HepG2 (cell line): ENCODE measurements around the gene EOMES. TPM values are rescaled to one million over a fixed set of nuclear protein-coding genes. Genes with fewer than 3 reads are reported as not detected.
A peak's percentile ranks its signal among the peaks of the same experiment; 100 is the strongest.

Experiments used
- ATF4 ChIP-seq, 2 experiments: fragments of 450-650 bp in 1 of 2; sonication (generic) in 1 of 2; formaldehyde crosslinking; IDR thresholded peaks; 2 replicates each; pipeline versions ENCODE4 v1.5.0 to v1.8.0; 2020 to 2022; ENCODE audit warnings: mild to moderate bottlenecking in 1 of 2, missing genetic modification reagents in 1 of 2
- BRF2 ChIP-seq: sonication (generic); formaldehyde crosslinking; IDR thresholded peaks from 2 replicates; pipeline ENCODE4 v1.8.1; 2022; ENCODE audit warnings: mild to moderate bottlenecking, missing genetic modification reagents
- CREB1 ChIP-seq, 2 experiments: fragments of 450-650 bp in 1 of 2; IDR thresholded peaks; 2 replicates each; pipeline ENCODE4 v1.6.1; 2016 to 2017; ENCODE audit warnings: control low read depth in 1 of 2, mild to moderate bottlenecking in 1 of 2, missing compliant biosample characterization in 1 of 2, missing genetic modification characterization in 1 of 2
- JUNB ChIP-seq: sonication (generic); formaldehyde crosslinking; IDR thresholded peaks from 2 replicates; pipeline ENCODE4 v1.8.0; 2022; ENCODE audit warnings: missing genetic modification reagents, mild to moderate bottlenecking, borderline replicate concordance
- NFRKB ChIP-seq: fragments of 450-650 bp; IDR thresholded peaks from 2 replicates; pipeline ENCODE4 v1.6.1; 2017
- NR0B2 ChIP-seq: sonication (generic); formaldehyde crosslinking; IDR thresholded peaks from 2 replicates; pipeline ENCODE4 v1.4.0; 2020; ENCODE audit warnings: mild to moderate bottlenecking, missing genetic modification reagents
- RBM22 ChIP-seq: fragments of 200-400 bp; formaldehyde crosslinking; optimal IDR thresholded peaks from 2 replicates; pipeline ENCODE3; 2017; ENCODE audit warnings: mild to moderate bottlenecking, low read length, moderate library complexity
- SIN3B ChIP-seq: fragments of 150-350 bp; IDR thresholded peaks from 2 replicates; pipeline ENCODE4 v1.6.1; 2014; ENCODE audit warnings: low read length
- SOX6 ChIP-seq, 2 experiments: fragments of 450-650 bp in 1 of 2; sonication (generic) in 1 of 2; formaldehyde crosslinking in 1 of 2; IDR thresholded peaks; 2 replicates each; pipeline versions ENCODE4 v1.4.0 to v1.6.1; 2017 to 2020; ENCODE audit warnings: antibody characterized with exemption in 1 of 2, mild to moderate bottlenecking in 1 of 2, missing genetic modification reagents in 1 of 2
- TCF7L2 ChIP-seq: IDR thresholded peaks from 2 replicates; pipeline ENCODE4 v1.6.1; 2011; ENCODE audit warnings: mild to moderate bottlenecking, low read depth, low read length, moderate library complexity
- TOPORS ChIP-seq: sonication (generic); formaldehyde crosslinking; IDR thresholded peaks from 2 replicates; pipeline ENCODE4 v1.8.0; 2023; ENCODE audit warnings: mild to moderate bottlenecking, missing genetic modification reagents
- USF2 ChIP-seq, 2 experiments: sonication (generic) in 1 of 2; formaldehyde crosslinking in 1 of 2; IDR thresholded peaks; 2 replicates each; pipeline versions ENCODE4 v1.5.1 to v1.6.1; 2011 to 2020; ENCODE audit warnings: borderline replicate concordance in 1 of 2, low read depth in 1 of 2, low read length in 1 of 2, mild to moderate bottlenecking in 1 of 2, missing genetic modification reagents in 1 of 2, moderate library complexity in 1 of 2
- ZNF10 ChIP-seq: sonication (generic); formaldehyde crosslinking; IDR thresholded peaks from 2 replicates; pipeline ENCODE4 v1.4.0; 2020; ENCODE audit warnings: mild to moderate bottlenecking, low read depth, missing genetic modification reagents, borderline replicate concordance
- ZNF180 ChIP-seq: sonication (generic); formaldehyde crosslinking; IDR thresholded peaks from 2 replicates; pipeline ENCODE4 v1.4.0; 2020; ENCODE audit warnings: low read depth, missing genetic modification reagents, borderline replicate concordance
- ZNF326 ChIP-seq: sonication (generic); formaldehyde crosslinking; IDR thresholded peaks from 2 replicates; pipeline ENCODE4 v1.4.0; 2020; ENCODE audit warnings: missing genetic modification reagents, borderline replicate concordance
- ZNF550 ChIP-seq: sonication (generic); formaldehyde crosslinking; IDR thresholded peaks from 2 replicates; pipeline ENCODE4 v1.4.0; 2020; ENCODE audit warnings: mild to moderate bottlenecking, missing genetic modification reagents, borderline replicate concordance
- ZNF614 ChIP-seq: IDR thresholded peaks from 2 replicates; pipeline ENCODE4 v1.6.1; 2018; ENCODE audit warnings: missing biosample characterization, missing genetic modification reagents, inconsistent platforms, borderline replicate concordance
- ZNF878 ChIP-seq: sonication (generic); formaldehyde crosslinking; IDR thresholded peaks from 2 replicates; pipeline ENCODE4 v1.8.1; 2023; ENCODE audit warnings: mild to moderate bottlenecking, missing genetic modification reagents, moderate library complexity
- polyA plus RNA-seq, 8 experiments: library from polyadenylated mRNA; depleted of rRNA in 3 of 8; stranded (reverse) in 7 of 8; unstranded in 1 of 8; fragments of >200 nt; fragmentation: Illumina TruSeq in 4 of 8; extraction: Trizol in 4 of 8; gene quantifications; 2 replicates each; pipeline versions ENCODE4 v1.2.1 to v1.2.3, GENCODE V29; 2011 to 2016; ENCODE audit warnings: low read depth in 4 of 8, missing spikeins in 1 of 8, mixed read lengths in 1 of 8; ENCODE audit not compliant: insufficient read depth in 1 of 8
- total RNA-seq, 5 experiments: library from RNA; depleted of rRNA; stranded (reverse); fragments of >200 nt; fragmentation: Illumina TruSeq; extraction: Trizol; gene quantifications; 2 replicates each; pipeline ENCODE4 v1.2.3, GENCODE V29; 2016; ENCODE audit warnings: low read depth in 1 of 5
- TF ChIP-seq, protein P1 (sequence below): sonication (generic); formaldehyde crosslinking; IDR thresholded peaks from 2 replicates; pipeline ENCODE4 v1.4.0; 2020; ENCODE audit warnings: missing genetic modification reagents
- TF ChIP-seq, protein P2 (sequence below): IDR thresholded peaks from 2 replicates; pipeline ENCODE4 v1.6.1; 2016; ENCODE audit warnings: missing genetic modification reagents, missing compliant biosample characterization

The EOMES gene
- total and polyA plus RNA-seq, 2 of the 13 experiments (the other 11 are each of a cell fraction or from before 2014, with no cell fraction given) = 0.11 to 0.12 TPM

DNA sequence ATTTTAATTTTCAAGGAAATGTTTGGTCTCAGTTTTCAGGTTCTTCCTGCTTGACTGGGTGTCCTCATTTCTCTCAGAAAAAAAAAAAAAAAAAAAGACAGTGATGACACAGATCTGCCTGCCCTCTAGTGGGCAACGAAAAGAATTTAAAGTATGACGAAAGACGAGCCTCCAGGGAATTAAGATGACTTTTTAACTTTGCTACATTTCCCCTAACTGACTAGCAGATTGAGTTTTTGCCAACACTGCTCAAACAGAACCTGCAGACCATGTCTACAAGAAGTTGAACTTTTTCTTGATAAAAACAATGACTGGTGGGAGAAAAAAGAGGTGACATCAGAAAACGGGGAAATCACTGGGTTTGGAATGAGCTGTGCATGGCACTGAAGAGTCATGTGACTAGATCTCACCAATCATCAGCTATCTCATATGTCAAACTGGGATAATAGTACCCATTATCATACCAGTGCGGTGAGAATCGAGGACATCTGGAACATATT is 40.8 kb downstream of the EOMES start (continued):
- TF ChIP-seq ATF4 (CRISPR knock-in tag; IDR thresholded peaks at IDR 0.05) (peak in 1 of 2 experiments; percentile 77; a peak in 2 of 4 replicates), RBM22 (no peak), TCF7L2 (no peak), NR0B2 (CRISPR knock-in tag) (no peak), ZNF550 (CRISPR knock-in tag) (no peak), BRF2 (no peak), ZNF326 (no peak), USF2 (IDR thresholded peaks at IDR 0.05; ENCODE audit: low read depth, low read length) (peak; percentile 63; the same call in 1 of the 2 replicates), USF2 (CRISPR knock-in tag; IDR thresholded peaks at IDR 0.05; ENCODE audit: borderline replicate concordance) (peak; percentile 70; the same call in 1 of the 2 replicates), SOX6 (IDR thresholded peaks at IDR 0.05) (no peak), SOX6 (CRISPR knock-in tag; IDR thresholded peaks at IDR 0.05) (0 out of 2 replicates have a peak, but pooled peaks have one; percentile 11), ZNF10 (CRISPR knock-in tag) (no peak), ZNF878 (CRISPR knock-in tag) (no peak), JUNB (CRISPR knock-in tag) (no peak), ZNF614 (CRISPR knock-in tag) (0 out of 2 replicates have a peak, but pooled peaks have one; percentile 6), TOPORS (CRISPR knock-in tag) (no peak), ZNF180 (CRISPR knock-in tag) (no peak), CREB1 (IDR thresholded peaks at IDR 0.05) (peak; percentile 76), CREB1 (CRISPR knock-in tag; IDR thresholded peaks at IDR 0.05) (peak; percentile 73), SIN3B (no peak), NFRKB (no peak)
- TF ChIP-seq, protein P1, sequence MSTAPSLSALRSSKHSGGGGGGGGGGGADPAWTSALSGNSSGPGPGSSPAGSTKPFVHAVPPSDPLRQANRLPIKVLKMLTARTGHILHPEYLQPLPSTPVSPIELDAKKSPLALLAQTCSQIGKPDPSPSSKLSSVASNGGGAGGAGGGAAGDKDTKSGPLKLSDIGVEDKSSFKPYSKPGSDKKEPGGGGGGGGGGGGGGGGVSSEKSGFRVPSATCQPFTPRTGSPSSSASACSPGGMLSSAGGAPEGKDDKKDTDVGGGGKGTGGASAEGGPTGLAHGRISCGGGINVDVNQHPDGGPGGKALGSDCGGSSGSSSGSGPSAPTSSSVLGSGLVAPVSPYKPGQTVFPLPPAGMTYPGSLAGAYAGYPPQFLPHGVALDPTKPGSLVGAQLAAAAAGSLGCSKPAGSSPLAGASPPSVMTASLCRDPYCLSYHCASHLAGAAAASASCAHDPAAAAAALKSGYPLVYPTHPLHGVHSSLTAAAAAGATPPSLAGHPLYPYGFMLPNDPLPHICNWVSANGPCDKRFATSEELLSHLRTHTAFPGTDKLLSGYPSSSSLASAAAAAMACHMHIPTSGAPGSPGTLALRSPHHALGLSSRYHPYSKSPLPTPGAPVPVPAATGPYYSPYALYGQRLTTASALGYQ = no peak
- TF ChIP-seq, protein P2, sequence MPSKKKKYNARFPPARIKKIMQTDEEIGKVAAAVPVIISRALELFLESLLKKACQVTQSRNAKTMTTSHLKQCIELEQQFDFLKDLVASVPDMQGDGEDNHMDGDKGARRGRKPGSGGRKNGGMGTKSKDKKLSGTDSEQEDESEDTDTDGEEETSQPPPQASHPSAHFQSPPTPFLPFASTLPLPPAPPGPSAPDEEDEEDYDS (CRISPR knock-in tag) = no peak
